HK-2 (cell line): ENCODE measurements around the gene ELFN1.

Source experiments
- DNase-seq: peaks from one replicate; pipeline ENCODE4 v3.0.0-alpha.2; 2018; ENCODE audit not compliant: unreplicated experiment

ELFN1 gene

GRCh38 chr7:1675673-1676549 is 5.8 kb downstream of the ELFN1 start:
- DNase-seq, result no peak

GRCh38 chr7:1676550-1677078 is 6.5 kb downstream of the ELFN1 start:
- DNase-seq, result no peak

GRCh38 chr7:1677206-1678080 is 7.4 kb downstream of the ELFN1 start:
- DNase-seq, result no peak

DNA sequence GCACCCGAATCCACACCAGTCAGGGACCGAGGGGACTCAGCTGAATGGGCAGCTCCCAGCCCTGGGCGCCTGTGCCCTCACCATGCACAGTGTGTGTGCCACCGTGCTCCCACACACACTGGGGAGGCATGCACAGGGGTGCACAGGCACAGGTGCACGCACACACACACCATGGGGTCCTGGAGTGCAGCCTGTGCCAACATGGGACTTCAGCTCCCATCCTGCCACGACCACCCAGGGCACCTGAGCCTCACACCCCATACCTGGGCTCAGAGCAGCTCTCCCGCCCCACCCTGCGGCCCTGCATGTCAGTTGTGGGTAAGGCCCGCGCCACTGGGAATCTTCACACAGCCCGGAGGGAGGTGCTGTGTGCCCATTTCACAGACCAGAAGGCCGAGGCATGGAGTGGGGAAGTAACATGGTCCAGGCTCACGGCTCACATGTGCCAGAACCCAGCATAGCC is 8.0 kb downstream of the ELFN1 start:
- no peak for DNase-seq

DNA sequence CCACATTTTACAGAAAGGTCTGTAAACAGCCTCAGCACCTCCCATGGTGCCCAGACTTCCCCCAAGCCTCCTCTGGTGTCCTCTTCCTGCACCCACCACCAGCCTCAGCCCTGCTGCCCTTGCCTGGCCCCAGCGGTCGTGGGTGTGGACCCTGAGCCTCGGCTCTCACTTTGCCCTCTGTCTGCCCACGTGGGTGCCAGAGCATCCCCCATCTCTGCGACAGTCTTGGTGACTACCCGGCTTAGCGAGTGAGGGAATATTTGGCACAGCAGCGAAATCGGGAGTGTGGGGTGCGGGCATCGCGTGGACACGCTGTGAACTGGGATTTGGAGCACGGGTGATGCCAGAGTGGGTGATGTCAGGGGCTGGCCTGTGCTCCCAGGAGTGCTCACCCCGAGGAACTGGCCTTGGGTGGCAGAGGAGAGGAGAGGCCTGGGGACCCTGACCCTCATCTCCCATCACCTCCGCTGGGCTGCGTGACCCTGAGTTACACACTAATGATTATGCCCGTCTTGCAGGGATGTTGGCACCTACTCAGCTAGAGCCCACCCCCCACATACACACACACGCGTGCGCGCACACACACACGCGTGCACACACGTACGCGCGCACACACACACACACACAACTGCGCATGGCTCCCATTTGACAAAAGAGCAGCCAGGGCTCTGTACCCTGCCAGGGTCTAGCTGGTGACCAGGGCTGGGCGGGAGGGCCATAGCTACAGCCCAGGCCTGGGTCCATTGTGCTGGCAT is 8.7 kb downstream of the ELFN1 start:
- DNase-seq, result no peak

DNA sequence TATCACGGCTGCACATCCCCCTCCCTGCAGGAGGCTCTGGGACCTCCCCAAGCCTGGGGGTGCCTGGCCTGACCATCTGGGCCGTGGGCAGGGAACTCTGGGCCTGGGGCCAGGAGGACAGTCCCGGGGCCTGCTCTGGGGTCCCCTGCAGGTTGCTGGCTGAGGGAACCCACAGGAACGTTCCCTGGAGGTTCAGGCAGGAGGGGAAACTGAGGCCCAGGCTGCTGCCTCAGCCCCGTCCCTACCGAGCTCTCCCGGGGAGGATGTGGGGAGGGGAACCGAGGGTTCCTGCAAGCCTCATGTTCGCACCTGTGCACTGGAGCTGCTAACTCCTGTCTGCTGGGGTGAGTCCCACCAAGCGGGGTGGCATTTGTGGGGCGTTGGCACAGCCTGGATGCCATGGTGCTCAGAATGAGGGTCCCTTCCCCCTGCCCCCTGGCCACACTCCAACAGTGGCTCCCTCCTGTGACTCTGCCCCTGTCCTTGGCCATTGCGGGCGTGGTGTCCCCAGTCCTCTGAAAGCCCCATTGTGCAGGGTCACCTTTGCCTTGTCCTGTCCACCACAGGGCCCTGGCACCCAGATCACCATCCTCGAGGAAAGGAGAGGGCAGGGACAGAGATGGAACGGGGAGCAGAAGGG is 9.4 kb downstream of the ELFN1 start:
- no peak for DNase-seq

- DNase-seq, result no peak
Observed at GRCh38 chr7:1679966-1680730, 10.1 kb downstream of the ELFN1 start.

GRCh38 chr7:1681581-1681980 is 11.5 kb downstream of the ELFN1 start:
- no peak for DNase-seq

- no peak for DNase-seq
Observed at GRCh38 chr7:1685000-1685624, 15.0 kb downstream of the ELFN1 start.

- no peak for DNase-seq
Observed at GRCh38 chr7:1688542-1688941, 18.5 kb downstream of the ELFN1 start.

DNA sequence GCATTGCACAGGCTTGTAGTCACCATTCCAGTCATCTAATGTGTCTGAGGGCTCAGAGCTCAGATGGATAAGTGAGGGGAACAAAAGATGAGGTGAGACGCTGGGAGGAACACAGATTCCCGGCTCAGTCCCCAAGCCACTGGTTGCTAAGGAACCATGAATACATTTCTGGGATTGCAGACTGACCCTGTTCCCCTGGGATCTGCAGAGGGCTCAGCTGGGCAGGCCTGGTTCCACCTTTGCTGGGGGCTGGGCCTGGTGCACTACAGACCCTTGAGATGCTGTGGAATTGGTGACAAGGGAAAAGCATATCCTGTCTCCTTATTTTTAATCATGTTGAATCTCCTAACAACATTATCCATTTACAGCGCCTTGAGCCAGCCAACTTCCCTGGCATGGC is 19.2 kb downstream of the ELFN1 start:
- no peak for DNase-seq

DNA sequence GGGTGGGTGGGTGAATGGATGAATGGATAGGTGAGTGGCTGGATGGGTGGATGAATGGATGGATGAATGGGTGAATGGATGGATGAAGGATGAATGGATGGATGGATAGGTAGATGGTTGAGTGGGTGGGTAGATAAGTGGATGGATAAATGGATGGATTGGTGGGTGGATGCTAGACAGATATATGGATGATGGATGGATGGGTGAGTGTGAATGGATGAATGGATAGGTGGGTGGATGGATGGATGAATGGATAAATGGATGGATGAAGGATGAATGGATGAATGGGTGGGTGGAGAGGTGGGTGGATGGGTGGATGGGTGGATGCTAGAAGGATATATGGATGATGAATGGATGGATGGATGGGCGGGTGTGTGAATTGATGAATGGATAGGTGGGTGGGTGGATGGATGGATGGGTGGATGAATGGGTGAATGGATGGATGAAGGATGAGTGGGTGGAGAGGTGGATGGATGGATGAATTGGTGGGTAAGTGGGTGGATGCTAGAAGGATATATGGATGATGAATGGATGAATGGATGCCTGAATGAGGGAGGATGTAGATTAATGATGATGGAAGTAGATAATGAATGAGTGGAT is 20.4 kb downstream of the ELFN1 start:
- DNase-seq, result no peak

GRCh38 chr7:1691096-1691495 is 21.0 kb downstream of the ELFN1 start:
- no peak for DNase-seq

- peak; percentile 75 for DNase-seq
Observed at GRCh38 chr7:1691601-1692514, 21.8 kb downstream of the ELFN1 start.

GRCh38 chr7:1692515-1693418 is 22.7 kb downstream of the ELFN1 start:
- DNase-seq, result no peak

GRCh38 chr7:1693419-1693990 is 23.4 kb downstream of the ELFN1 start:
- no peak for DNase-seq

DNA sequence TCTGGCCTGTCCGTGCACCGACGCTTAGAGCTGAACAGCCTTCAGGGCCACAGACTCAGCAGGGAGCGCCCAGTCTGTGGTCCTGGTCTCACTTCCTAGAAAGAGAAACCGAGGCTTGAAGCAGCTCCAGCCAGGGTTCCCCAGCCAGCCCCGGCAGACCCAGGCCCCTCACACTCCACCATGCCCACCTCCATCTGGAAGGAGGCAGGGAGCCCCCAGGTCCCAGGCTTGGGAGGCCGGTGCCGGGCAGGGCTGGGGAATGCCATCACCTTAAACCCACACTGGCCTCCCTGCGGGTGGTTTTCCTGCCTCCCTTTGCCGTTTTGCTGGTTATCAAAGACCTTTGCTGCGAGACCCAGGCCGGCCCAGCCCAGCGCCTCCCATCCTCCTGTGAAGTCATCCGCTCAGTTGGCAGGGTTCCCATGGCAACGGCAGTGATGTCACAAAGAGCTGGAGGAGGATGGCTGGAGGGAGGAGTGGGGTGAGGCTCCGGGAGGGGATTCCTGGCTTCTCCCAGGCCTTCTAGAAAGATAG is 24.0 kb downstream of the ELFN1 start:
- DNase-seq, result no peak
